GM10266 (cell line): ENCODE measurements around the gene THAP12.
"Not testable (repeated sequence)": the region's sequence is repeated elsewhere in the genome, so short reads cannot be mapped to it uniquely, and the experiment has no call there.

Experiments used
- DNase-seq: peaks from one replicate; pipeline ENCODE4 v3.0.0; 2012; ENCODE audit errors: extremely low spot score
- CTCF ChIP-seq: IDR thresholded peaks from 2 replicates; pipeline ENCODE4 v1.5.1; 2012; ENCODE audit warnings: mild to moderate bottlenecking, low read depth; ENCODE audit not compliant: control insufficient read depth, insufficient read depth; ENCODE audit errors: missing control alignments

Gene THAP12

GRCh38 chr11:76321340-76321739 is 59.6 kb downstream of the THAP12 start:
- no peak for TF ChIP-seq CTCF
- DNase-seq: no peak

- no peak for TF ChIP-seq CTCF
Measured at GRCh38 chr11:76320929-76321328, 60.0 kb downstream of the THAP12 start.

GRCh38 chr11:76319798-76320197 is 61.1 kb downstream of the THAP12 start:
- not testable (repeated sequence) for DNase-seq

More at GRCh38 chr11:76320929-76321328, 60.0 kb downstream of the THAP12 start:
- no peak for DNase-seq

- peak; percentile 96 for TF ChIP-seq CTCF
- peak; percentile 88 for DNase-seq
Measured at GRCh38 chr11:76318744-76319384, 62.1 kb downstream of the THAP12 start.

- TF ChIP-seq CTCF: no peak
Measured at GRCh38 chr11:76317296-76317695, 63.6 kb downstream of the THAP12 start.

GRCh38 chr11:76316726-76317125 is 64.2 kb downstream of the THAP12 start:
- TF ChIP-seq CTCF: no peak
- no peak for DNase-seq

More at GRCh38 chr11:76317296-76317695, 63.6 kb downstream of the THAP12 start:
- no peak for DNase-seq

GRCh38 chr11:76315182-76315853 is 65.6 kb downstream of the THAP12 start:
- no peak for TF ChIP-seq CTCF
- DNase-seq: no peak
